G401.6 (cell line): ENCODE data around the gene MBNL3.
"Not testable (repeated sequence)": the region's sequence is repeated elsewhere in the genome, so short reads cannot be mapped to it uniquely, and the experiment has no call there.

Experiments used
- FAIRE-seq: peaks from 2 replicates; lab custom pipeline; 2012; peaks lifted over from hg19 to GRCh38; lab: Jason Lieb, UNC

MBNL3 gene

DNA sequence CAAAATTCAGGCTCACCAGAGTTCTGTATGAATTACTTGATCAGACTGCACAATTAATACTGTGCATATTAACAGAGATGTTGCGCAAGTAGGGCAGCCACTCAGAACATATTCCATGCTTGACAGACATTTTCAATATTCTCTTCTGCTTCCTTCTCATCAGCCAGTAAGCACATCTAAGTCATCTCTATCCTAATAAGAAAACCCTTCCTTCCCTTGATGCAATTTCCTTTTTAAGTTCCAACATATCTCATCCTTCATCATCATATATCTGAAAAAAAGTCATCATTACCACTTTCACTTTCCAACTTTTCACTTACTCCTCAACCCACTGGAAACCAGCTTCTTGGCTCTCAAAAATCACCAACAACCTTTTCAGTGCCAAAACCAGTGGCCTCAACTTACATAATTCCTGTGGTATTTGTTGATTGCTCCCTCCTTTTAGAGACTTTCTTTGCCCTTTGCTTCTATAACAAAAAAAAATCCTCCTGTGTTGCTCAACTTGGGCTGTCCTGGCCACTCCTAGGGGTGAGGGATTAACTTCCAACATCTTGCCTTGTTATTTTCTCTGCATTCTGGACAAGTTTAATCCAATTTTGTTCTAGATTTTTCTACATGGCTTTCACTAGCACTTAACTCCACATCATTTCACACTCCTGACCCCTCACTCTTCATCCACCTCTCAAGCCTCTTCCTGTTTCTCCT is 14.1 kb downstream of the MBNL3 start:
- no peak for FAIRE-seq

GRCh38 chrX:132472397-132472796 is 16.4 kb downstream of the MBNL3 start:
- FAIRE-seq = no peak

DNA sequence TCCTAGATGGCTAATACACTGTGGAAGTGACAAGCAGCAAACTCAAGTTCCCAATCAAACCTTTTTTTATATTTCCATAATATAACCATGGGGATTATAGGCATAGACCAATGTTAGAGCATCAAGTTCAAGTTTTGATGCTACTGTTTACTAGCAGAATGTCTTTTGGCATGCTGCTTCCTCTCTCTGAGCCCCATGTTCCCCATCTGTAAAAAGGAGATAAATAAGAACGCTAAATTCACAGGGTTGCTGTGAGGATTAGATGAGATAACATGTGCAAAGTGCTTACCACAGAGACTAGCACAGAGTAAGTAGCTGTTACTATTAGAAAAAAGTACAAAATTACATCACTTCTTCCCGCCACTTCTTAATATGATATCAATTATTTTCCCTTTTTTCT is 18.0 kb downstream of the MBNL3 start:
- FAIRE-seq = no peak

DNA sequence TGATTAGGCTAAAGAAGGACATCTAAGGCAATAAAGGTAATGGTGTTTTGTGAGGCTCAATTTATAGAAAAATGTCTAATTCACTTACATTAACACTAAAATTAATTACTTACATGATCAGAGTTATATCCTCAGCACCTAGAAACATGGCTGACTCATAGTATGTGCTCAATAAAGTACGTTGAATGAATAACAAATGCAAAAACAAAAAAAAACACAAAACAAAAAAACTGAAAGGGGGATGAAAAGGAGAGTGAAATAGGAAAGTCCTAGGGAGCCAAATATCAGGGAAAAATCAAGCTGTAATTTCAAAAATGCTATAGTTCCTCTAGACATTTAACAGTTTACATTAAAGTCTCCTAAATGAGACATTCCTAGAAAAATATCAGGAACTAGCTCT is 18.7 kb downstream of the MBNL3 start:
- no peak for FAIRE-seq

GRCh38 chrX:132468454-132468853 is 20.4 kb downstream of the MBNL3 start:
- FAIRE-seq = no peak

- no peak for FAIRE-seq
Measured at GRCh38 chrX:132467989-132468388, 20.8 kb downstream of the MBNL3 start.

DNA sequence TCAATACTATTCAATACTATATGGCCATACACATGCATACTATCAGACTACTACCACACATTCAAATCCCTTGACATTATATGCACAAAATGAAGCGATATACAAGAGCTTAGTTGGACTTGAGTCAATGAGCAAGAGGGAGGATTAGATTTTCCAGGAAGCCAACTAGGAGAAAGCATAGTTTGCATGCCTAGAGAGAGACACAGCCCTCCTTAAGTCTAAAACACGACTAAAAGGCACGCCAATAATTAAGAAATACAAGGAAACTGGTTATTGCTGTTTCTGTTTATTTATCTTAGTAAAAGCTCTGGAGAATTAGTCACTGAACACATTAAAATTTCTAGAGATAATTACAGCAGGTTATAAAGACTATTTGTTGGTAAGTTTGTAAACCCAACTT is 21.8 kb downstream of the MBNL3 start:
- FAIRE-seq = no peak

GRCh38 chrX:132463411-132463810 is 25.4 kb downstream of the MBNL3 start:
- peak; percentile 79 for FAIRE-seq

DNA sequence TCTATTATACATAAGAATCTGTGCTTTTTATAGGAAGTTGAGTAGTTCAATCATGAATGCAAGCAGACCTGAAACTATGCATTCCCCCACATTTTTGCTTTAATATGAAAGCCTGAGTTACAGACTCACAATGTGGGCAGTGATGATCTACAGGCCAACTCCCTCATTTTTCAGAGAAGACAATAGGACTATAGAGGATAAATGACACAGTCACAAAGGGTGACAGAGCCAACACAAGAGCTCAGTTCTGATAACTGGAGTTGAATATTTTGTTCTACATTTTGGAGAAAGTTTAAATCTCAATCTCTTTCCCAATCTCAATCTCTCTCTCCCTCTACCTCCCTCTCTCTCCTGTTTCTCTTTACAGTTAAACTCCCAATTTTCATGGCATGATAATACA is 27.0 kb downstream of the MBNL3 start:
- no peak for FAIRE-seq

DNA sequence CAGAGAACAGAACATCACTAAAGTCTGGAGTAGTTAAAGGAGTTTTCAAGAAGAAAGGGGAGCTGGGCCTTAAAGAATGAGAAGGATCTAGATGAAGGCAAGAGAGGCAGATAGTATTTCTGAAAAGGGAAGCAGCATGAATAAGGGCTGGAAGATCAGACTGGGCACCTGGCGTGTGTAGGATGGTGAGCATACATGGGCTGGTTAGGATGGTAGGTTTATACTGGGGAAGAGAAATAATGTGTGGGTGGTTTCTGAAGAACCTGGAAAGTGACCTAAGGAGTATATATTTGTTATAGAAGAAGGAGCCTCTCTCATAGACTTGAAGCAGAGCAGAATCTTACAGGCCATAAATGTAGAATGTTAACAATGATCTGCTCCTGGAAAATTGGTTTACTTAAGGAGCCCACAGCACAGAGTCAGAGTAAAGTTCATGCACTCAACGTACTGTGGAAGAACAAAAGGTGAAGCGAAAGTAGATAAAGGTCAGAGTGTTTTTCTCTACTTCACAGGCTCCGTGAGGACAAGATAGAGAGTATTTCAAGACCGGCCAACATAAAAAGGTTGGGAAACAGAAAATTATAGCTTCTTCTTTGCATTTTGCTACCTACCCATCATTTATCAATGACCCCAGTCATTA is 35.8 kb downstream of the MBNL3 start:
- FAIRE-seq = no peak

DNA sequence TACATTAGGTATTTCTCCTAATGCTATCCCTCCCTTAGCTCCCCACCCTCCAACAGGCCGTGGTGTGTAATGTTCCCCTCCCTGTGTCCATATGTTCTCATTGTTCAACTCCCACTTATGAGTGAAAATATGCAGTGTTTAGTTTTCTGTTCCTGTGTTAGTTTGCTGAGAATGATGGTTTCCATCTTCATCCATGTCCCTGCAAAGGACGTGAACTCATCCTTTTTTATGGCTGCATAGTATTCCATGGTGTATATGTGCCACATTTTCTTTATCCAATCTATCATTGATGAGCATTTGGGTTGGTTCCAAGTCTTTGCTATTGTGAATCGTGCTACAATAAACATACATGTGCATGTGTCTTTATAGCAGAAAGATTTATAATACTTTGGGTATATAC is 42.9 kb downstream of the MBNL3 start:
- not testable (repeated sequence) for FAIRE-seq

GRCh38 chrX:132444936-132445335 is 43.9 kb downstream of the MBNL3 start:
- no peak for FAIRE-seq

GRCh38 chrX:132443196-132444135 is 45.4 kb downstream of the MBNL3 start:
- FAIRE-seq = no peak

- no peak for FAIRE-seq
Measured at GRCh38 chrX:132442691-132443090, 46.1 kb downstream of the MBNL3 start.

- FAIRE-seq = no peak
Measured at GRCh38 chrX:132435222-132435621, 53.6 kb downstream of the MBNL3 start.

DNA sequence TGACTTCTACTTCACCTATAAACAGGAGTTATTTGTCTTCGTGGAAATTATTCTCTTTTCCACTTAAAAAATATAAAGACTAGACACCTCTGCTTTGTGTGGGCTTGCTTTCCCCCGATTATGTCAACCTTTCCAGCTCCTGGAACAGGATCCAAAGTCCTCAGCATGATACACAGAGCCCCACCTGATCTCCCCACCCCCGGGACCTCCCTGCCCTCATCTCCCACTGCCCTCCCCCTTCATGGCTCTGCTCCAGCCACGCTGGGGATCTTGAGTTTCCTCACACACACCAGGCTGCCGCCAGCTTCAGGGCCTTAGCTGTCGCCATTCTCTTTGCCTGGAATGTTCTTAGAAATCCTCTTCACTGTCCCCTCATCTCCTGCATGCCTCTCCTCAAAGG is 55.3 kb downstream of the MBNL3 start:
- no peak for FAIRE-seq

- FAIRE-seq = no peak
Measured at GRCh38 chrX:132433001-132433400, 55.8 kb downstream of the MBNL3 start.

GRCh38 chrX:132428896-132429295 is 59.9 kb downstream of the MBNL3 start:
- FAIRE-seq = no peak

DNA sequence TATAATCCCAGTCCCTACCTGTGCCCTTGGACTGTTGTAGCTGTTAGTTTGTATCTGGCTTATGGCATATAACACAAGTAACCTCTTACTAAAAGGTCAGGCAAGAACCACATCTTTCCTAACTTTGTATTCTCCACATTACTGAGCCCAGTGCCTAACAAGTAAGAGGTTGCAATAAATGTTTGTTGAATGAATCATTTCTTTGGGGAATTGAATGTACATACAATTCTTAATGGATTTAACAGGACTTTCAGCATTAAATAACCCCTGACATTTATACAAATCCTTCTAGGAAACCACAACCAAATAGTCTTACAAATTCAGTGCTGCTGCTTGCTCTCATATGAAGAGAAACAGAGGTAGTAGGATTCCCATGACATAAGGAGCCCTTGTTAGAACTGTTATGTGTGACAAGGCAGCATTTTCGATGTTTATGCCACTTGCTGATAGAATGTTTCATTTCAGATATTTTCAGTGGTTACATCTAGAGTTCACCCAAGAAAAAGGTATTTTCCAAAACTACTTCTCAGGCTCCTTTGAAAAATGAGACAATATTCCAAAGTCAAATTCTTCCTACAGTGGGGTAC is 62.0 kb downstream of the MBNL3 start:
- FAIRE-seq = no peak

GRCh38 chrX:132425744-132426318 is 63.0 kb downstream of the MBNL3 start:
- FAIRE-seq = no peak

- FAIRE-seq = no peak
Measured at GRCh38 chrX:132423323-132423722, 65.5 kb downstream of the MBNL3 start.

DNA sequence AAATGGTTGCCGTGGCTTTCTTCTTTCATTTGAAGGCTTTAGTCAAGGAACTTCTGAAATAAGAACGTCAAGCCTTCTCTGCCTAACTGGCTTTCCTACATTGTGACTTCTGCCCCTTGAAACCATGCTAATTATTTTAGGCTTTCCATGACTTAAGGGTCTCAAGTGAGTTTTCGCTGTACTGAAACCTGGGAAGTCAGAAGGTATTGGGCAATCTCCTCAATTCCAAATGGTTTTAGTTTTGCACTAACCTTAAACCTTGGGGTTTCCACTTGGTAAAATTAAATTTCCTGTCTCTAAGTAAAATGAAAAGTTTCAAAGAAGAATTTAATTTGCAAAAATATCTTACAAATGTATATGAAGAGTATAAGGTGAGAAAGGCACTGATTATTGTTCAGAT is 73.8 kb downstream of the MBNL3 start:
- FAIRE-seq = no peak
